Measurements from ENCODE around the gene ERBB4. TPM values are rescaled to one million over a fixed set of nuclear protein-coding genes. Genes with fewer than 3 reads are reported as not detected.
"Not testable (repeated sequence)": the region's sequence is repeated elsewhere in the genome, so short reads cannot be mapped to it uniquely, and the experiment has no call there.

Gene ERBB4
- total RNA-seq, 1 donor from 2014 or later: 2.2 TPM

GRCh38 chr2:212027681-212028628 is 510.6 kb downstream of the ERBB4 start:
- DNase-seq (ENCODE audit: low read depth): no peak
- no peak for TF ChIP-seq CTCF (conservative IDR thresholded peaks at IDR 0.05; ENCODE audit: low read depth, low read length)
- H3K4me3 ChIP-seq (ENCODE audit: low read depth, low read length): no peak overlapping the region

GRCh38 chr2:212024040-212024439 is 514.6 kb downstream of the ERBB4 start:
- TF ChIP-seq CTCF (conservative IDR thresholded peaks at IDR 0.05; ENCODE audit: low read depth, low read length): no peak
- H3K4me3 ChIP-seq (ENCODE audit: low read depth, low read length): no peak overlapping the region
- no peak for DNase-seq (ENCODE audit: low read depth)

GRCh38 chr2:212022966-212023365 is 515.6 kb downstream of the ERBB4 start:
- no peak for DNase-seq (ENCODE audit: low read depth)
- TF ChIP-seq CTCF (conservative IDR thresholded peaks at IDR 0.05; ENCODE audit: low read depth, low read length): no peak
- H3K4me3 ChIP-seq (ENCODE audit: low read depth, low read length): no peak overlapping the region

- DNase-seq (ENCODE audit: low read depth): no peak
Observed at GRCh38 chr2:212021947-212022346, 516.7 kb downstream of the ERBB4 start.

GRCh38 chr2:212015588-212015987 is 523.0 kb downstream of the ERBB4 start:
- TF ChIP-seq CTCF (conservative IDR thresholded peaks at IDR 0.05; ENCODE audit: low read depth, low read length): no peak
- no peak for DNase-seq (ENCODE audit: low read depth)
- no peak overlapping the region for H3K4me3 ChIP-seq (ENCODE audit: low read depth, low read length)

More at GRCh38 chr2:212021947-212022346, 516.7 kb downstream of the ERBB4 start:
- H3K4me3 ChIP-seq (ENCODE audit: low read depth, low read length): no peak overlapping the region
- TF ChIP-seq CTCF (conservative IDR thresholded peaks at IDR 0.05; ENCODE audit: low read depth, low read length): no peak

GRCh38 chr2:212013626-212014025 is 525.0 kb downstream of the ERBB4 start:
- DNase-seq (ENCODE audit: low read depth): no peak
- TF ChIP-seq CTCF (conservative IDR thresholded peaks at IDR 0.05; ENCODE audit: low read depth, low read length): no peak
- H3K4me3 ChIP-seq (ENCODE audit: low read depth, low read length): no peak overlapping the region

GRCh38 chr2:212010305-212010704 is 528.3 kb downstream of the ERBB4 start:
- not testable (repeated sequence) for H3K4me3 ChIP-seq (ENCODE audit: low read depth, low read length); DNase-seq (ENCODE audit: low read depth)
